GM21576 (cell line): ENCODE measurements around the gene CDH4.

Experiments used
- ATAC-seq: cut with Tn5 transposase; IDR thresholded peaks from one replicate; pipeline ENCODE4 v1.9.1; 2021; ENCODE audit warnings: mild to moderate bottlenecking, moderate library complexity; ENCODE audit not compliant: unreplicated experiment

CDH4 gene

GRCh38 chr20:61510778-61511330 is 258.8 kb downstream of the CDH4 start:
- no peak for ATAC-seq

GRCh38 chr20:61512475-61512874 is 260.4 kb downstream of the CDH4 start:
- no peak for ATAC-seq

GRCh38 chr20:61513124-61514017 is 261.3 kb downstream of the CDH4 start:
- no peak for ATAC-seq

- ATAC-seq, result no peak
Measured at GRCh38 chr20:61514018-61514365, 261.9 kb downstream of the CDH4 start.

GRCh38 chr20:61514396-61514795 is 262.3 kb downstream of the CDH4 start:
- ATAC-seq, result no peak

GRCh38 chr20:61514805-61515505 is 262.9 kb downstream of the CDH4 start:
- no peak for ATAC-seq

- ATAC-seq, result no peak
Measured at GRCh38 chr20:61515922-61516321, 263.9 kb downstream of the CDH4 start.

- ATAC-seq, result no peak
Measured at GRCh38 chr20:61516346-61517208, 264.5 kb downstream of the CDH4 start.

GRCh38 chr20:61517419-61517818 is 265.4 kb downstream of the CDH4 start:
- no peak for ATAC-seq

GRCh38 chr20:61518424-61518951 is 266.4 kb downstream of the CDH4 start:
- no peak for ATAC-seq

GRCh38 chr20:61519488-61519887 is 267.4 kb downstream of the CDH4 start:
- no peak for ATAC-seq

- no peak for ATAC-seq
Measured at GRCh38 chr20:61520076-61520892, 268.2 kb downstream of the CDH4 start.

- no peak for ATAC-seq
Measured at GRCh38 chr20:61520893-61521460, 268.9 kb downstream of the CDH4 start.

- no peak for ATAC-seq
Measured at GRCh38 chr20:61521687-61522420, 269.8 kb downstream of the CDH4 start.

- no peak for ATAC-seq
Measured at GRCh38 chr20:61522498-61523090, 270.5 kb downstream of the CDH4 start.

GRCh38 chr20:61523145-61523544 is 271.1 kb downstream of the CDH4 start:
- ATAC-seq, result no peak

- no peak for ATAC-seq
Measured at GRCh38 chr20:61524951-61525666, 273.0 kb downstream of the CDH4 start.
